Mucosa of rectum (tissue), 2 donors: ENCODE results near the gene MOV10.
A peak's percentile ranks its signal among the peaks of the same experiment; 100 is the strongest.
"Not testable (repeated sequence)": the region's sequence is repeated elsewhere in the genome, so short reads cannot be mapped to it uniquely, and the experiment has no call there.

Experiments used
- H3K27ac ChIP-seq, 2 donors: one replicate each; pipeline ENCODE4 v1.7.0; 2013; ENCODE audit warnings: inconsistent platforms in 2 of 2, low read depth in 2 of 2, low read length in 2 of 2
- H3K27me3 ChIP-seq, 2 donors: one replicate each; pipeline ENCODE4 v1.7.0; 2013; ENCODE audit warnings: low read length in 2 of 2; ENCODE audit not compliant: control insufficient read depth in 2 of 2, insufficient read depth in 2 of 2
- H3K36me3 ChIP-seq, 2 donors: one replicate each; pipeline ENCODE4 v1.7.0; 2013; ENCODE audit warnings: low read length in 2 of 2; ENCODE audit not compliant: control insufficient read depth in 2 of 2, insufficient read depth in 2 of 2
- H3K4me1 ChIP-seq, 2 donors: one replicate each; pipeline ENCODE4 v1.7.0; 2013; ENCODE audit warnings: low read length in 2 of 2, mild to moderate bottlenecking in 1 of 2; ENCODE audit not compliant: control insufficient read depth in 2 of 2, insufficient read depth in 2 of 2
- H3K4me3 ChIP-seq, 2 donors: one replicate each; pipeline ENCODE4 v1.7.0; 2013; ENCODE audit warnings: low read length in 2 of 2
- H3K9ac ChIP-seq, 2 donors: one replicate each; pipeline ENCODE4 v1.7.0; 2013; ENCODE audit warnings: low read length in 2 of 2, low read depth in 1 of 2, mild to moderate bottlenecking in 1 of 2
- H3K9me3 ChIP-seq, 2 donors: one replicate each; pipeline ENCODE4 v1.7.0; 2013; ENCODE audit warnings: low read length in 2 of 2; ENCODE audit not compliant: control insufficient read depth in 2 of 2
- donor health status: healthy.
- donor health status: Normal muscosa, but diverticular disease.

Gene MOV10

DNA sequence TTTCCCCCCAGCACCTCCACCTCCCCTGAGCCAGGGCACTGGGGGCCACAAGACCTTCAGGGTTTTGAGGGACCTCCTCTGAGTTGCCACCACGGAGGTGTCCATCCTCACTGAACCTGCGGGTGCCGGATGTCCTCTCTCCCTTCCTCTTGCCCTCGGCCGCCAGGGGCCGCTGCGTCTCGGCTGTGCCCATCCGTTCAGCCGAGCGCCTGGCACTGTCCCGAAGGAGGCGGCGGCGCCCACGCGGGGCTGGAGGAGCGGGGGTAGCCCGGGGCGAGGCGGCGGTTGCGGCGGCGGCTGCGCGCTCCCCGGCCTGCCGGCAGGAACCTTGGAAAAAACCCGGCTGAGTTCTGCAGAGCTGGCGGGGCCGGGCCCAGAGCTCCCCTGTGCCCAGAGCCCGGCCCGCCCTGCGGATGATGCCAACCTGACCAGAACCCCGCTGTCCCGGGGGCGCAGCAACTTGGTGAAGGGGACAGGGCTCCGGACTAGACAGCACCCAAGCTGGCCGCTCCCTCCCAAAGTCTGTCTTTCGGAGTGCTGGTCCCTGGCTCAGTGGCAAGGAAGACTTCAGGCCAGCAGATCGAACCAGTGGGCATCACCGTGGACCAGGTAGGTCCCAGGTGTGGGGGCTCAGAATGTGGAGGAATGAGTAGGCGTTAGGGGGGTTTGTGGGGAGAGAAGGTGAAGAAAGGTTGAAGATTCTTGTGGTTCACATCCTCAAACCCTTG lies 44.4 kb downstream of the MOV10 start:
- Histone ChIP-seq H3K9me3 (no peaks in the 10 kb centered on the region), H3K27me3 (peaks cover 3% of the 10 kb centered on the region in 2 donors), H3K4me3 (no peak overlapping the region), H3K36me3 (no peaks in the 10 kb centered on the region), H3K9ac (no peak overlapping the region), H3K4me1 (peaks cover 21 to 25% of the 10 kb centered on the region in 2 donors), H3K27ac (no peak overlapping the region)

DNA sequence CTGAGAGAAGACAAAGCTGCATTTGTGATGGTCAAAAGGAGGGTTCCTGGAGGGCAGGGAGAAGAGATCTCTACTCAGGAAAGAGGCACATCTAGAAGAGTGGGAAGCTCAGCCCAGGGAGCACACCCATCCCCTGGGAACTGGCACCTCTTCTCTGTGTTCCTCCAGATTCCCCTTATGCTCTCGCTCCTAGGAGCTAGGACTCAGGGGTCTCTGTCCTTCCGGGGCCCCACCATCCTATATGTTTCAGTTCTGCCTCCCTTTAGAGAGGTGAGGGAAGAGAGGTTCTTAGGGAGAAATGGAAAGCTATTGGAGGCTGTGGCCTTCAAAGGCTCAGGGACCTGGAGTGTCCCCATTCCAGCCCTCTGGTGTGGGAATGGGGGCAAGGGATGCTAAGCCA lies 45.2 kb downstream of the MOV10 start:
- Histone ChIP-seq H3K4me1 (peaks cover 12 to 17% of the 10 kb centered on the region in 2 donors), H3K9me3 (no peaks in the 10 kb centered on the region), H3K36me3 (no peaks in the 10 kb centered on the region), H3K4me3 (no peak overlapping the region), H3K27me3 (peaks cover 3% of the 10 kb centered on the region in 2 donors), H3K9ac (no peak overlapping the region), H3K27ac (no peak overlapping the region)

- no peak overlapping the region for H3K9ac ChIP-seq
These were observed 46.3 kb downstream of the MOV10 start for GRCh38 chr1:112720800-112721199.

DNA sequence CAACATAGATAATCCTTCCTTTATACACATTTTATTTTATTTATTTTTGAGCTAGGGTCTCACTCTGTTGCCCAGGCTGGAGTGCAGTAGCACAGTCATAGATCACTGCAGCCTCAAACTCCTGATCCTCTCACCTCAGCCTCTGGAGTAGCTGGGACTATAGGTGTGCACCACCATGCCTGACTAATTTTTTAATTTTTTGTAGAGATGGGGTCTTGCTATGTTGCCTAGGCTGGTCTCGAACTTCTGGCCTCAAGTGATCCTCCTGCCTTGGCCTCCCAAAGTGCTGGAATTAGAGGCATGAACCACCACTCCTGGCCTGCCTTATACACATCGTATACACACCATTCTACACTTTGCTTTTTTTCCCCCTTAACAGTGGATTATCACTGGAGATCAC lies 46.8 kb downstream of the MOV10 start:
- not testable (repeated sequence) for H3K4me3 ChIP-seq, H3K9ac ChIP-seq, H3K9me3 ChIP-seq, H3K27me3 ChIP-seq, H3K27ac ChIP-seq, H3K36me3 ChIP-seq, H3K4me1 ChIP-seq

More at GRCh38 chr1:112720800-112721199, 46.3 kb downstream of the MOV10 start:
- Histone ChIP-seq H3K9me3 (no peaks in the 10 kb centered on the region), H3K4me1 (peaks cover 4 to 11% of the 10 kb centered on the region in 2 donors), H3K27ac (no peak overlapping the region), H3K36me3 (no peaks in the 10 kb centered on the region), H3K27me3 (peaks cover 3% of the 10 kb centered on the region in 2 donors), H3K4me3 (no peak overlapping the region)

DNA sequence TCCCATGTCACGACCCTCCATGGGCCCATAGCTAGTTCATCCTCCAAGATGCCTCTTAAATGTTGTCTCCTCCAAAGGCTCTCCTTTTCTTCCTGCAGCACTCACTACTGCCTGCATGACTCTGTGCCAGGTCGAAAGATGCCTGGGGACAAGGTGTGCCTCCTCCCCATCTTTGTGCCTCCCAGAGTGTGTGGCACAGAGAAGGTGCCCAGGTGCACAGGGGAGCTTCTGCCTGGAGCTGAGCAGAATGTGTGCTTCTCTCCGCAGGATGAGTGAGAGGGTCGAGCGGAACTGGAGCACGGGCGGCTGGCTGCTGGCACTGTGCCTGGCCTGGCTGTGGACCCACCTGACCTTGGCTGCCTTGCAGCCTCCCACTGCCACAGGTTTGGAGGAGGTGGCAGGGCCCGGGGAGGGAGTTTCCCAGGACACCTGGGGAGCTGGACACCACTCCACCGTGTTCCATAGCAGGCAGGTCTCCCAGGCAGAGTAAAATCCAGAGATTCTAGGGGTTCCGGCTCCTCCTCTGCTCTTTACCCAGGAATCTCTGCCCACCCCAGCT lies 47.6 kb downstream of the MOV10 start:
- Histone ChIP-seq H3K27ac (no peak overlapping the region), H3K4me3 (no peak overlapping the region), H3K9me3 (no peaks in the 10 kb centered on the region), H3K9ac (no peak overlapping the region), H3K27me3 (peaks cover 3% of the 10 kb centered on the region in 2 donors), H3K36me3 (no peaks in the 10 kb centered on the region), H3K4me1 (peaks cover 0 to 7% of the 10 kb centered on the region in 2 donors)

DNA sequence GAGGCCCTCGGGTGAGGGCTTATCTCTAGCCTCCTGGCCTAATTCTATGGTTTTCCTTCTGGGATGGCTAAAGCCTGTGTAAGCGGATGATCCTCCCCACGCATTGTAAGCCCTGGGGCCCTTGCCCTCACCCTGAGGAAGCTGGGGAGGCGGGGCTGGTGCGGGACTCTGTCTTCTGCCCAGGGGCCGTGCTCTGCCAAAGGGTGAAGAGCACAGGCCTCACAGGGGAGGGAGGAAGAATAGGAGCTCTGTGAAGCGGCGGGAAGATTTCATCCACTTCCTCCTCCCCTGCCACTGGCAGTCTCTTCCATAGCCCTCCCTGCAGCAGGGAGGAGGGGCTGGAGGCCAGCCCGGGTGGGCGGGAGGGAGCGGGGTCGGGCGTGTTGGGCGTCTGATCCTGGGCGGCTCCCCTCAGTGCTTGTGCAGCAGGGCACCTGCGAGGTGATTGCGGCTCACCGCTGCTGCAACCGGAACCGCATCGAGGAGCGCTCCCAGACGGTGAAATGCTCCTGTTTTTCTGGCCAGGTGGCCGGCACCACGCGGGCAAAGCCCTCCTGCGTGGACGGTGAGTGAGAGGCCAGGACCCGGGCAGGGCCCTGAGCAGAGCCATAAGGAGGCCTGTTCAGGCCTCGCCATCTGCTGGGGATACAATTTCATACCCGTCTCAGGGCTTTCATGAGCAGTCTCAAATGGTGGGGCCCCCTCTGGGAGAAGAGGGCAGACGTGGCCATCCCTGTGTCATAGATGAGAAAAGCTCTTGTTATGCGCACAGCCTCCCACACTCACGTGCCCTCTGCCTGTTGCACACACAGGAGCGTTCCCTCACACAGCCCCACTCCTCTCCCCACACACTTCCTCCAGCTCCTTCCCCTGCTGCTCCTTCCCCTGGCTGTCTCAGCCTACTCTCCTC lies 48.4 kb downstream of the MOV10 start:
- H3K27me3 ChIP-seq: peaks cover 3% of the 10 kb centered on the region in 2 donors
- peaks cover 0 to 7% of the 10 kb centered on the region in 2 donors for H3K4me1 ChIP-seq
- H3K36me3 ChIP-seq: no peaks in the 10 kb centered on the region
- H3K27ac ChIP-seq: no peak overlapping the region
- no peak overlapping the region for H3K4me3 ChIP-seq
- peak overlapping the region in 1 of 2 donors; percentile 14 for H3K9ac ChIP-seq
- H3K9me3 ChIP-seq: no peaks in the 10 kb centered on the region

GRCh38 chr1:112723511-112723839 lies 49.0 kb downstream of the MOV10 start:
- Histone ChIP-seq H3K27me3 (peaks cover 3% of the 10 kb centered on the region in 2 donors), H3K4me1 (peaks cover 0 to 7% of the 10 kb centered on the region in 2 donors), H3K9me3 (no peaks in the 10 kb centered on the region), H3K36me3 (no peaks in the 10 kb centered on the region), H3K27ac (no peak overlapping the region), H3K4me3 (no peak overlapping the region), H3K9ac (no peak overlapping the region)

DNA sequence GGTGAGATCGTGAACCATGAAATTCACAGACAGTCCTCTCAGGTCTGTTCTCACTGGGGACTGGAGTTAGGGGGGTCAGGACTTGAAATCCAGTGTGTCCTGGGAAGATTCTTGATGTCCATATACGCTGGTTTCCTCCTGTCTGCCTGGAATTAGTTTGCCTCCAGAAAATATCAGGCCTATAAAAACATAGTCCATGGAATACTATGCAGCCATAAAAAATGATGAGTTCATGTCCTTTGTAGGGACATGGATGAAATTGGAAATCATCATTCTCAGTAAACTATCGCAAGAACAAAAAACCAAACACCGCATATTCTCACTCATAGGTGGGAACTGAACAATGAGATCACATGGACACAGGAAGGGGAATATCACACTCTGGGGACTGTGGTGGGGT lies 49.8 kb downstream of the MOV10 start:
- H3K27ac ChIP-seq, H3K4me3 ChIP-seq, H3K4me1 ChIP-seq, H3K9me3 ChIP-seq, H3K27me3 ChIP-seq, H3K9ac ChIP-seq, H3K36me3 ChIP-seq: not testable (repeated sequence)

DNA sequence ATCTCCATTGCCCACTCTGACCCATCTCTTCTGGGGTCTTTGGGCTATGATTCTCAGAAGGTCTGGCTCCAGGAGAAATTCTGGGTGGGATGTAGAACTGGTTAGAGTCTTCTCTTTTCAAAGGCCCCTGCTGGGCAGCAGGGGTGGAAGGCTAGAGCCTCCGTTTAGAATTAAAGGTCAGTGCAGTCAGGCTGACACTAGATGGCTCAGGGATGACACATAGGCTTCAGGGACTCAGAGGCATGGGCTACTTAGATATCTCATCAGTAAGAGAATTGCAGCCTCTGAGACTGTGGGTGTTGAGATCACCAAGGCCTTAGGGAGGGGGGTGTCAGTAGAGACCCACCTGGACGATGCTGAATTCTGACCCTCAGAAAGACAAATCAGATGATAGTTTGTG lies 53.3 kb downstream of the MOV10 start:
- H3K27me3 ChIP-seq: no peaks in the 10 kb centered on the region

GRCh38 chr1:112728306-112728971 lies 54.0 kb downstream of the MOV10 start:
- not testable (repeated sequence) for H3K36me3 ChIP-seq, H3K27me3 ChIP-seq, H3K9me3 ChIP-seq, H3K4me1 ChIP-seq, H3K4me3 ChIP-seq, H3K27ac ChIP-seq, H3K9ac ChIP-seq

More for the DNA sequence above, 53.3 kb downstream of the MOV10 start:
- Histone ChIP-seq H3K36me3 (no peaks in the 10 kb centered on the region), H3K27ac (no peak overlapping the region), H3K4me3 (no peak overlapping the region), H3K4me1 (no peaks in the 10 kb centered on the region), H3K9ac (no peak overlapping the region), H3K9me3 (no peaks in the 10 kb centered on the region)
